NCI-H748 treated with DMSO at 0.1 percent for 48 hours (cell line): ENCODE results near the gene MAPT.
A peak's percentile ranks its signal among the peaks of the same experiment; 100 is the strongest.
"Not testable (repeated sequence)": the region's sequence is repeated elsewhere in the genome, so short reads cannot be mapped to it uniquely, and the experiment has no call there.

Experiments
- DNase-seq: peaks from one replicate; lab custom pipeline; 2025; lab: John Stamatoyannopoulos, UW

MAPT gene

GRCh38 chr17:45993962-45994627 lies 99.7 kb downstream of the MAPT start:
- DNase-seq, result no peak

GRCh38 chr17:45994987-45995386 lies 100.6 kb downstream of the MAPT start:
- no peak for DNase-seq

- DNase-seq, result no peak
Observed at GRCh38 chr17:45995627-45996270, 101.4 kb downstream of the MAPT start.

GRCh38 chr17:45996282-45996937 lies 102.1 kb downstream of the MAPT start:
- no peak for DNase-seq

GRCh38 chr17:45997166-45997565 lies 102.8 kb downstream of the MAPT start:
- DNase-seq, result no peak

- no peak for DNase-seq
Observed at GRCh38 chr17:45997624-45998023, 103.3 kb downstream of the MAPT start.

- DNase-seq, result no peak
Observed at GRCh38 chr17:45998987-45999899, 104.9 kb downstream of the MAPT start, which contains the start of gene STH. TSS of gene STH (plus strand) at chr17:45999250. CDS start at chr17:45999280, 30 bp downstream.

GRCh38 chr17:45999900-46000290 lies 105.5 kb downstream of the MAPT start:
- DNase-seq, result no peak

- no peak for DNase-seq
Observed at GRCh38 chr17:46000292-46000691, 105.9 kb downstream of the MAPT start.

- DNase-seq, result no peak
Observed at GRCh38 chr17:46000757-46001156, 106.4 kb downstream of the MAPT start.

- DNase-seq, result no peak
Observed at GRCh38 chr17:46001390-46002310, 107.3 kb downstream of the MAPT start.

GRCh38 chr17:46002311-46002972 lies 108.1 kb downstream of the MAPT start:
- DNase-seq, result peak; percentile 30

- DNase-seq, result no peak
Observed at GRCh38 chr17:46002973-46003316, 108.6 kb downstream of the MAPT start.

- peak; percentile 3 for DNase-seq
Observed at GRCh38 chr17:46003907-46004748, 109.8 kb downstream of the MAPT start.

- not testable (repeated sequence) for DNase-seq
Observed at GRCh38 chr17:46006082-46006481, 111.7 kb downstream of the MAPT start.

GRCh38 chr17:46007461-46007965 lies 113.2 kb downstream of the MAPT start:
- DNase-seq, result no peak

GRCh38 chr17:46008591-46008990 lies 114.2 kb downstream of the MAPT start:
- DNase-seq, result no peak

GRCh38 chr17:46009681-46010596 lies 115.6 kb downstream of the MAPT start:
- no peak for DNase-seq
